ENCODE results near the gene PDXK. TPM values are rescaled to one million over a fixed set of nuclear protein-coding genes. Genes with fewer than 3 reads are reported as not detected.

The PDXK gene
- total and polyA plus RNA-seq, 2 of the 13 experiments (the other 11 are each of a cell fraction or from before 2014, with no cell fraction given): 114 to 184 TPM

DNA sequence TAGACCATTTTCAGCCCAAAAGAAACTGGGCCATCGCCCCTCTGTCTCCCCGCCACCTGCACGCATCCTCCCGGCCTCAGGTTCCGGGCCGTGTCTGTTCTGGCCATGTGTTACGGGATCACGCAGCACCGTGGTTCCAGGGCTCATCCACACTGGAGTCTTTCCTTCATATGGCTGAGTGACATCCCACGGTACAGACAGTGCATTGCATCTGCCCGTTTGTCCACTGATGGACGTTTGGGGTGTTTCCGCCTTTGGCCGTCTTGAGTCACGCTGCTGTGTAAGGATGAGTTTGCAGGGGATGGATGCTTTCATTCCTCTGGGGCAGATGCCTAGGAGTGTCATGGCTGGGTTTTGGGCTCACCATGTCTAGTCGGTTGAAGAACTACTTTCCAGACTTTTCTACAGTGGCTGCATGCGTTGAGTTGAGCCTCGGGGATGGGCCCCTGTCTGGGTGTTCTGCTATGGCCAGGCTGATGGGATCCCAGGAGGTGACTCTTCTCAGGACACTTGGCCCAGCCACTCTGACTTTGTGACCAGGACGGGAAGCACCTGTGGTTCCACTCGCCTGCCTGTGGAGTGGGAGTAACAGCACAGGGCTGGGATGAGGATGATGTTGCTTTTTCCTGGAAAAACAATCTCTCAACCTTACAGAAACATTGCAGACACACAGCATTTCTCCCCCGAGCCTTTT is 87.2 kb downstream of the PDXK start:
- intact Hi-C loops (cut with micrococcal nuclease; ENCODE audit: unreplicated experiment): no loop called here
- Histone ChIP-seq H3K79me2 (ENCODE audit: insufficient read depth, low read length) (no peaks in the 10 kb centered on the region), H2AFZ (ENCODE audit: low read length) (no peak overlapping the region), H3K27me3 (ENCODE audit: control insufficient read depth in 1 of 2, insufficient read depth in 2 of 2, low read length in 2 of 2) (no peaks in the 10 kb centered on the region), H3K9me3 (ENCODE audit: low read length) (no peaks in the 10 kb centered on the region), H3K4me3 (replicated peaks in 1 of 3; ENCODE audit: insufficient read depth in 1 of 3, low read depth in 2 of 3, low read length in 3 of 3) (no peak overlapping the region), H3K4me1 (ENCODE audit: insufficient read depth, low read length) (peaks cover 11% of the 10 kb centered on the region), H3K27ac (ENCODE audit: extremely low read length, insufficient read depth, low read length) (no peak overlapping the region), H3K36me3 (replicated peaks in 1 of 2; ENCODE audit: control insufficient read depth in 1 of 2, insufficient read depth in 2 of 2, low read length in 2 of 2) (peaks cover 9 to 30% of the 10 kb centered on the region in 2 experiments; a peak in 4 of 5 replicates), H3K9ac (ENCODE audit: insufficient read depth, low read depth, low read length) (no peak overlapping the region), H4K20me1 (ENCODE audit: insufficient read depth, low read length) (no peaks in the 10 kb centered on the region), H3K4me2 (ENCODE audit: low read depth, low read length) (no peak overlapping the region)
- in situ Hi-C loops (cut with HindIII; ENCODE audit: extremely low pct_ligation_motif_present, low pct_unique_long_range_greater_than_20kb): no loop called here
- TF ChIP-seq AGO2 (optimal IDR thresholded peaks at IDR 0.05; ENCODE audit: low read depth, low read length) (peak; percentile 45), KMT2B (CRISPR knock-in tag; IDR thresholded peaks at IDR 0.05) (no peak)
- ChIA-PET POLR2A (no interaction called here), CTCF (ENCODE audit: low intra/inter-chr PET ratio, low total read pairs) (no interaction called here)
- DNase-seq (ENCODE audit: low spot score) (no peak), FAIRE-seq (no peak), ATAC-seq (no peak)
- 96% methylated on average over 19 of the region's 21 CpGs for WGBS (ENCODE audit: low lambda C conversion rate)
- no TSS peak for BruUV-seq (replicated peaks)

DNA sequence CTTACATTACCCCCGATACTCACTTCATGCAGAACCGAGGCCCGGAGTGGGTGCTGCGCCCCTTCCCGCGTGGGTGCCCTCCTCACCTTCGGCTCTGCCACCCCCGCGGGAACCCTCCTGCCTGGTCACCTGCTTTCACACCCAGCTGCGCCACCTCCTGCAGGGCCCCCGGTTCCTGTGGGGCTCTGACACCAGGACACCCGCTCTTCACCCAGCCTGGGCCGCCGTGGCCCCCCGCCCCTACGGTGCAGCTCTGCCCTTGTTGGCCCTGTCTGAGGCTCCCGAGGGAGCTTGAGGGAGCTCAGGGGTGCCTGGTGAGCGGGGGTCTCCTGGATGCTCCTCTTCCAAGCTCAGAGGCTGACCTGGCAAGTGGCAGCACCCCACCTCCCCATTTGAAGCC is 89.4 kb downstream of the PDXK start:
- ChIA-PET CTCF (ENCODE audit: low intra/inter-chr PET ratio, low total read pairs) (no interaction called here), POLR2A (no interaction called here)
- intact Hi-C loops (cut with micrococcal nuclease; ENCODE audit: unreplicated experiment): no loop called here
- Histone ChIP-seq H3K27me3 (ENCODE audit: control insufficient read depth in 1 of 2, insufficient read depth in 2 of 2, low read length in 2 of 2) (no peaks in the 10 kb centered on the region; a peak in 1 of 5 replicates), H4K20me1 (ENCODE audit: insufficient read depth, low read length) (no peaks in the 10 kb centered on the region), H3K9ac (ENCODE audit: insufficient read depth, low read depth, low read length) (no peak overlapping the region), H3K4me2 (ENCODE audit: low read depth, low read length) (no peak overlapping the region), H3K36me3 (replicated peaks in 1 of 2; ENCODE audit: control insufficient read depth in 1 of 2, insufficient read depth in 2 of 2, low read length in 2 of 2) (peaks cover 1 to 9% of the 10 kb centered on the region in 2 experiments; a peak in 3 of 5 replicates), H3K79me2 (ENCODE audit: insufficient read depth, low read length) (no peaks in the 10 kb centered on the region), H3K4me3 (replicated peaks in 1 of 3; ENCODE audit: insufficient read depth in 1 of 3, low read depth in 2 of 3, low read length in 3 of 3) (no peak overlapping the region), H3K9me3 (ENCODE audit: low read length) (no peaks in the 10 kb centered on the region), H2AFZ (ENCODE audit: low read length) (no peak overlapping the region), H3K4me1 (ENCODE audit: insufficient read depth, low read length) (peaks cover 31% of the 10 kb centered on the region), H3K27ac (ENCODE audit: extremely low read length, insufficient read depth, low read length) (no peak overlapping the region)
- TF ChIP-seq RBAK (CRISPR knock-in tag; IDR thresholded peaks at IDR 0.05): no peak
- peak; percentile 34 for TF ChIP-seq AGO2 (optimal IDR thresholded peaks at IDR 0.05; ENCODE audit: low read depth, low read length)
- TF ChIP-seq, protein P1, sequence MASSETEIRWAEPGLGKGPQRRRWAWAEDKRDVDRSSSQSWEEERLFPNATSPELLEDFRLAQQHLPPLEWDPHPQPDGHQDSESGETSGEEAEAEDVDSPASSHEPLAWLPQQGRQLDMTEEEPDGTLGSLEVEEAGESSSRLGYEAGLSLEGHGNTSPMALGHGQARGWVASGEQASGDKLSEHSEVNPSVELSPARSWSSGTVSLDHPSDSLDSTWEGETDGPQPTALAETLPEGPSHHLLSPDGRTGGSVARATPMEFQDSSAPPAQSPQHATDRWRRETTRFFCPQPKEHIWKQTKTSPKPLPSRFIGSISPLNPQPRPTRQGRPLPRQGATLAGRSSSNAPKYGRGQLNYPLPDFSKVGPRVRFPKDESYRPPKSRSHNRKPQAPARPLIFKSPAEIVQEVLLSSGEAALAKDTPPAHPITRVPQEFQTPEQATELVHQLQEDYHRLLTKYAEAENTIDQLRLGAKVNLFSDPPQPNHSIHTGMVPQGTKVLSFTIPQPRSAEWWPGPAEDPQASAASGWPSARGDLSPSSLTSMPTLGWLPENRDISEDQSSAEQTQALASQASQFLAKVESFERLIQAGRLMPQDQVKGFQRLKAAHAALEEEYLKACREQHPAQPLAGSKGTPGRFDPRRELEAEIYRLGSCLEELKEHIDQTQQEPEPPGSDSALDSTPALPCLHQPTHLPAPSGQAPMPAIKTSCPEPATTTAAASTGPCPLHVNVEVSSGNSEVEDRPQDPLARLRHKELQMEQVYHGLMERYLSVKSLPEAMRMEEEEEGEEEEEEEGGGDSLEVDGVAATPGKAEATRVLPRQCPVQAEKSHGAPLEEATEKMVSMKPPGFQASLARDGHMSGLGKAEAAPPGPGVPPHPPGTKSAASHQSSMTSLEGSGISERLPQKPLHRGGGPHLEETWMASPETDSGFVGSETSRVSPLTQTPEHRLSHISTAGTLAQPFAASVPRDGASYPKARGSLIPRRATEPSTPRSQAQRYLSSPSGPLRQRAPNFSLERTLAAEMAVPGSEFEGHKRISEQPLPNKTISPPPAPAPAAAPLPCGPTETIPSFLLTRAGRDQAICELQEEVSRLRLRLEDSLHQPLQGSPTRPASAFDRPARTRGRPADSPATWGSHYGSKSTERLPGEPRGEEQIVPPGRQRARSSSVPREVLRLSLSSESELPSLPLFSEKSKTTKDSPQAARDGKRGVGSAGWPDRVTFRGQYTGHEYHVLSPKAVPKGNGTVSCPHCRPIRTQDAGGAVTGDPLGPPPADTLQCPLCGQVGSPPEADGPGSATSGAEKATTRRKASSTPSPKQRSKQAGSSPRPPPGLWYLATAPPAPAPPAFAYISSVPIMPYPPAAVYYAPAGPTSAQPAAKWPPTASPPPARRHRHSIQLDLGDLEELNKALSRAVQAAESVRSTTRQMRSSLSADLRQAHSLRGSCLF (CRISPR knock-in tag; IDR thresholded peaks at IDR 0.05; ENCODE audit: borderline replicate concordance): no peak
- TF ChIP-seq, protein P2, sequence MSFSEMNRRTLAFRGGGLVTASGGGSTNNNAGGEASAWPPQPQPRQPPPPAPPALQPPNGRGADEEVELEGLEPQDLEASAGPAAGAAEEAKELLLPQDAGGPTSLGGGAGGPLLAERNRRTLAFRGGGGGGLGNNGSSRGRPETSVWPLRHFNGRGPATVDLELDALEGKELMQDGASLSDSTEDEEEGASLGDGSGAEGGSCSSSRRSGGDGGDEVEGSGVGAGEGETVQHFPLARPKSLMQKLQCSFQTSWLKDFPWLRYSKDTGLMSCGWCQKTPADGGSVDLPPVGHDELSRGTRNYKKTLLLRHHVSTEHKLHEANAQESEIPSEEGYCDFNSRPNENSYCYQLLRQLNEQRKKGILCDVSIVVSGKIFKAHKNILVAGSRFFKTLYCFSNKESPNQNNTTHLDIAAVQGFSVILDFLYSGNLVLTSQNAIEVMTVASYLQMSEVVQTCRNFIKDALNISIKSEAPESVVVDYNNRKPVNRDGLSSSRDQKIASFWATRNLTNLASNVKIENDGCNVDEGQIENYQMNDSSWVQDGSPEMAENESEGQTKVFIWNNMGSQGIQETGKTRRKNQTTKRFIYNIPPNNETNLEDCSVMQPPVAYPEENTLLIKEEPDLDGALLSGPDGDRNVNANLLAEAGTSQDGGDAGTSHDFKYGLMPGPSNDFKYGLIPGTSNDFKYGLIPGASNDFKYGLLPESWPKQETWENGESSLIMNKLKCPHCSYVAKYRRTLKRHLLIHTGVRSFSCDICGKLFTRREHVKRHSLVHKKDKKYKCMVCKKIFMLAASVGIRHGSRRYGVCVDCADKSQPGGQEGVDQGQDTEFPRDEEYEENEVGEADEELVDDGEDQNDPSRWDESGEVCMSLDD (CRISPR knock-in tag; IDR thresholded peaks at IDR 0.05; ENCODE audit: borderline replicate concordance): no peak
- FAIRE-seq: no peak
- WGBS (ENCODE audit: low lambda C conversion rate): 90% methylated on average over 16 of the region's 18 CpGs
- in situ Hi-C loops (cut with HindIII; ENCODE audit: extremely low pct_ligation_motif_present, low pct_unique_long_range_greater_than_20kb): no loop called here
- DNase-seq (ENCODE audit: low spot score): no peak
- no TSS peak for BruUV-seq (replicated peaks)
- no peak for ATAC-seq

Data from HepG2 (cell line).